Activated T-helper 9 cell treated with anti-CD3 and anti-CD28 coated beads, Interleukin-2, amount 50 U/mL, for 16 hours (primary cell): Measurements from ENCODE around the gene PTPRN2.
"Not testable (repeated sequence)": the region's sequence is repeated elsewhere in the genome, so short reads cannot be mapped to it uniquely, and the experiment has no call there.

Source experiments
- DNase-seq: peaks from one replicate; pipeline ENCODE4 v3.0.0-alpha.2; 2020; ENCODE audit warnings: low read depth

Gene PTPRN2

GRCh38 chr7:158051776-158052175 is 535.8 kb downstream of the PTPRN2 start:
- no peak for DNase-seq

DNA sequence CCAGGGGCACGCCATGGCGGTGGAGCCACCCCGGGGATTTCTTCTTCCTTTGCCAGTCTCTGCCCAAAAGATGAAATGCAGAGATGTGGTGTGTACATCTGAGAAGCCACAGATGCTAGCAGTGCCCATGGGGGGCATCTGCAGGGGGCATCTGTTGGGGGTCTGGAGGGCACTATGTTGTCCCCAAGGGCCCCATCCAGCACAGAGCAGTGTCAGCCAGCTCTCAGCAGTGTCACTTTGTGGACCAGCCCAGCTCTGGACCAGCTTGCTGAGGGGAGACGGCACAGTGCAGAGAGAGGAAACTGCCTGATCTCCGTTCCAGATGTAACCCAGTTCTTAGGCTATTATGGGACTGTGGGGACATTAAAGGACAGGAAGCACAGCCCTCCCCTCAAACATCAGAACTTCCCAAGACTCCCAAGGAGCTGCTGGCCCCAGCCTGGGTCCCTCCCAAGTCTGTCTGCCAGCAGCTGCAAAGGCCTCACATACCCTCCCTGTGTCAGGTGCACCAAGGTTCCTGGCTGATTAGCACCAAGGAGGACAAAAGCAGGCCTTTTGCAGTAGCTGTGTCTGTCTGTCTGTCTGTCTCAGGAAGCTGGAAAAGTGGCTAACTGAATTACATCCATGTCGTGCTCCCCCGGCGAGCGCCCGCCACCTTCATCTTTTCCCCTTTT is 536.5 kb downstream of the PTPRN2 start:
- DNase-seq: no peak

DNA sequence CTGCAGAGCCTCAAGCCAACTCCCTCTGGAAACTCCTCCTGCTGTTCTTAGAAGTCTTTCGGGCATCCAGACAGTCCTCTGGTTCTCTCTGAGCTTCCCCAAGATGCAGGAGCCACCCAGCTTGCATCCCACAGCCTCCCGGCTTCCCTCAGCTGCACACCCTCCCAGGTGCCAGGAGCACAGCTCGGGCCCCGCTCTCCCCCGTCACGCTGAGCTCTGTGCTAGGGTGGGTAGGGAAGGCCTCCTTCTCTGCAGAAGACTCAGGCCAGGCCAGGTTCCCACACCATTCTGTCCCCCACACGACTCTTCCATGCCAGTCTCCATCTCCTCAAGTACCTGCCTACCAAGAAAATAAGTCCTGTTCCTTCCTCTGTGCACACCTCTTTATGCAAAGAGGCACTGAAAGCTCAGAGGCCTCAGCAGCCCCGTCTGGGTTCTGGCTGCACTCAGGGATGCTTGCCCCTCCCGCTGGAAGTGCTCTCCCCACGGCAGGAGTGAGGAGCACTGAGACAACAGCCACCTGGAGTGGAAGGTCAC is 537.1 kb downstream of the PTPRN2 start:
- DNase-seq: no peak

DNA sequence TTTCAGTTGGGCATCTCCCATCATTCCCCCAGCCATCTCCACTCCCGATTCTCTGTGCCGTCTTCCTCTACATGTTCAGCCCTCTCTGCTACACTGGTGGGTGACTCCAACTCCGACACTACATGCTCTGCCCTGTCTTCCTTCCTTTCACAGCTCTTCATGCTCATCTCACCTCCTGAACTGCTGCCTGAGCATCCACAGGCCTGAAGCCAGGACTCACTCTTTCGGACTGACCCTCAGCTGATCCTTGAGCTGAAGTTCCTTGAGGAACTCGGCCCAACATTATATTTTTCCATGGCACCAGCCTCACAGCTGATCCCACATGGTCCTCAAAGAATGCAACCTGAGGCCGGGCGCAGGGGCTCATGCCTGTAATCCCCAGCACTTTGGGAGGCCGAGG is 538.4 kb downstream of the PTPRN2 start:
- no peak for DNase-seq

DNA sequence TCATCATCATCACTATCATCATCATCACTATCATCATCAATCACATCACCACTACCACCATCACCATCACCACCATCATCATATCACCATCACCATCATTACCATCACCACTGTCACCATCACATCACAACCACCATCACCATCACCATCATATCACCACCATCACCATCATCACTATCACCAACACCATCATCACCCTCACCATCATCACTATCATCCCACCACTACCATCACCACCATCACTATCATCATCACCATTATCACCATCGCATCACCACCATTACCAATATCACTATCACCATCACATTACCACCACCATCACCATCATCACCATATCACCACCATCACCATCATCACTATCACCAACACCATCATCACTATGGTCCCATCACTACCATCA is 539.1 kb downstream of the PTPRN2 start:
- no peak for DNase-seq

DNA sequence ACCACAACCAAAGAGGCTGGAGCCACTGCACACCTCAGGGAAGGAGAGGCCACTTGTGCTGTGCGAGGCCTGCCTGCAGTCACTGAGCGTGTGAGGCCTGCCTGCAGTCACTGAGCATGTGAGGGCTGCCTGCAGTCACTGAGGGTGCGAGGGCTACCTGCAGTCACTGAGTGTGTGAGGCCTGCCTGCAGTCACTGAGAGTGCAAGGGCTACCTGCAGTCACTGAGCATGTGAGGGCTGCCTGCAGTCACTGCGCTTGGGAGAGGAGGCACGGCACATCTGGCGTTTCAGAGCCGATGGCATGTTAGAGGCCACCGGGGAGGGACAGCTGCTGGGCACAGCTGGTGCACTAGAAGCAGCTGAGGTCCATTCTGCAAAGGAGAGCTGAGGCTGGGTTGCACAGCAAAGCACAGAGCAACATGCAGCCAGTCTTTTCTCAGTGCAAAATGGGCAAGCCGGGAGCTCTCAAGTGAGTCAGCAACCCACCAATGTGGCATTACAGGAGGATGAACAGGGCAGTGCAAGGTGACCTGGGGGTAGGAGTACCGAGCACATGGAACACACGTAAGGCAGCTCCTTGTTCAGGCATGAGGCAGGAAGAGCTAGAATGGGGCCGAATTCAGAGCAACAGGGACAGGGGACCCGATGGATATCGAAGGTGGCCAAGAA is 540.1 kb downstream of the PTPRN2 start:
- DNase-seq: no peak

- DNase-seq: not testable (repeated sequence)
Measured at GRCh38 chr7:158046246-158046645, 541.4 kb downstream of the PTPRN2 start.

GRCh38 chr7:158044482-158044823 is 543.2 kb downstream of the PTPRN2 start:
- no peak for DNase-seq

DNA sequence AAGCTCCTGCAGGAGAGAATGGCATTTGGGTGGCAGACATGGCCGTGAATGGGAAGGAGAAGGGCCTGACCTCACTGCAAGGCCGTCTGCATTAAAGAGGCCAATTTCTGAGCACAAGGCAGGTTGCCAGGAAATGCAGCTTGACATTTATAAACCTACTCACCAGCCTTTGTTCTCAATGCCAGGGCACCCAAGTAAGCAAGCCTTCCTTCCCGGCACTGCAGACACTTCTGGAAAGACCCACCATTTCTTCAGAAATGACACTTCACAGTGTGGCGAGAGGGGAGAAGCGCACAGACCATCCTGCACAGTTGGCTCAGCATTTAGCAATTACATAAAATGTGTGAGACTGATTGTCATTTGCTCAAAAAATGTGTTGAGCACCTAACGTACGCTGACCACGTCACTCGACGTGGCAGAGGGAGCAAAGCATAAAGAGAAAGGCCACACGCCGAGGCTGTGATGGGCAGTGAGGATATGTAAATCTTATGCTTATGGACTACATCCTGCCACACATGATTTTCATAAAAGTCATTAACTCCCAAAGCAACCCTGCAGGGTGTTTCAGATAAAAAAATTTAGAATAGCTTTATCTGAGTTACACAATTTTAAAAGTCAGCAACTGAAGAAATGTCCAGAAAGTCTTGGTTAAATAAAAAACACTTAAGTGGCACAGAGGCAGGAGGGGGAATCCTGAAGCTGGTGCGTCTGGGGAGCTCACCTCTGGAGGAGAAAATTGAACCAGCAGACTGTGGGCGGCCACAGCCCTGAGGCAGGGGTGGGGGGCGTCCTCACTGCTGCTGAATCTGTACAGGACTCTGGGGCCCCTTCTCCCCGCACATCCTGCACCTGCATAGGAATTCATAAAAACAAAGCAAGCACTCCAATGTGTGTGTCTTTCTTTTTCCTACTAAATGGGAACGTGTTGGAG is 543.8 kb downstream of the PTPRN2 start:
- no peak for DNase-seq

- DNase-seq: no peak
Measured at GRCh38 chr7:158042156-158042880, 545.3 kb downstream of the PTPRN2 start.

DNA sequence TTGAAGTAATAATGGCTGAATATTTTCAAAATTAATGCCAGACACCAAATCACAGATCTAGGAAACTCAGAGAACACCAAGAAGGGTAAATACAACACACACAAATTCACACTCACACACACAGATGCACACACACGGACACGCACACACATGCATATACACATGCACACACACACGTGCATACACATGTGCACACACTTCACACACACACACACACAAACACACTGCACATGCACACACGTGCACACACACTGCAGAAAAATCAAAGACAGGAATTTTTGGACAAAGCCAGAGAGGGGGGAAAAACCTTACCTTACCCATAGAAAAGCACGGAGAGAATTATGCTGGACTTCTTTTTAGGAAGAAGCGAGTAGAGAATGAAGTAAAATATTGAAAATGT is 547.4 kb downstream of the PTPRN2 start:
- no peak for DNase-seq

DNA sequence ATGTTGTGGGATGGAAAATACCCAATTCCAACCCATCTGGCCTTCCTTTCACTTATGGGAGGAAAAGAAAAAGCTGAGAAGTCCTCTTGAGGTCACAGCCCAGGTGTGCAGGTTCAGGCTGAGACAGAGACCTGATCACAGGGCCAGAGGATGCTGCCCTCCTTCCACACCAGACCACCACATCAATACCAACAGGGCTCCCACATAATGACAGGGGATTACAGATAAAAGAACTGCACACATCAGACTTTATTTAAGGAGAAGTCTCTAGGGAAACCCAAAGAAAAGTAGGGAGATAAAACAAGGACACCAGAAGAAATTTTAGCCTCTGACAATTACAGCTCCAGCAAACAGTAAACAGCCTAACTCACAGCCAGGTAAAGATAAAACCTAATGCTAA is 548.4 kb downstream of the PTPRN2 start:
- DNase-seq: no peak

GRCh38 chr7:158037211-158037610 is 550.4 kb downstream of the PTPRN2 start:
- no peak for DNase-seq

GRCh38 chr7:158035343-158035742 is 552.3 kb downstream of the PTPRN2 start:
- DNase-seq: no peak

- no peak for DNase-seq
Measured at GRCh38 chr7:158034571-158034970, 553.1 kb downstream of the PTPRN2 start.

DNA sequence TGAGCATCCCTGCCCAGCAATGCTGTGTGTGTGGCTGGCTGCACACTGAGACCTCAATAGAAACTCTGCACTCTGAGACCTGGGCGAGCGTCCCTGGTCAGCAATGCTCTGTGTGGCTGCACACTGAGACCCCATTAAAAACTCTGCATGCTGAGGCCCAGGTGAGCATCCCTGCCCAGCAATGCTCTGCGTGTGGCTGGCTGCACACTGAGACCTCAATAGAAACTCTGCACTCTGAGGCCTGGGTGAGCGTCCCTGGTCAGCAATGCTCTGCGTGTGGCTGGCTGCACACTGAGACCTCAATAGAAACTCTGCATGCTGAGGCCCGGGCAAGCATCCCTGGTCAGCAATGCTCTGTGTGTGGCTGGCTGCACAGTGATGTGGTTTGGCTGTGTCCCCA is 553.7 kb downstream of the PTPRN2 start:
- not testable (repeated sequence) for DNase-seq

- no peak for DNase-seq
Measured at GRCh38 chr7:158033196-158033595, 554.4 kb downstream of the PTPRN2 start.

GRCh38 chr7:158032561-158033115 is 555.0 kb downstream of the PTPRN2 start:
- DNase-seq: no peak

- DNase-seq: no peak
Measured at GRCh38 chr7:158031867-158032308, 555.7 kb downstream of the PTPRN2 start.

DNA sequence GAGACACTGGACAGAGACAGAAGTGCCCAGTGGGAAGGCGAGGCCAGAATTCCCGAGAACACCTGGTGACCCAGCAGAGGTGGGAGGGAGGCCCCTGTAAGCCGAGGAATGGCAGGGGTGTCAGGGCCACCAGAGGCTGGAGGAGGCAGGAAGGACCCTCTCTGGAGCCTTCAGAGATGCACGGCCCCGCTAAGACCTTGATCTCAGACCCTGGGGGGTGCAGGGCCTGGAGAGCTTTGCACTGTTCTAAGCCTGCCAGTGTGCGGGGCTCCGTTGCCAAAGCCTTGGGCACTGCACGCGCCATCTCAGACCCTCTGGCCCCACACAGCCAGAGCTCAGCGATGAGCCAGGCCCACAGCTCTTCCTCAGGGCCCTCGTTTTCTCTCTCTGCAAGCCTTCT is 557.1 kb downstream of the PTPRN2 start:
- DNase-seq: no peak

- no peak for DNase-seq
Measured at GRCh38 chr7:158030071-158030470, 557.6 kb downstream of the PTPRN2 start.

- DNase-seq: no peak
Measured at GRCh38 chr7:158029509-158029908, 558.1 kb downstream of the PTPRN2 start.
